ENCODE measurements around the gene MAPK6. TPM values are rescaled to one million over a fixed set of nuclear protein-coding genes. Genes with fewer than 3 reads are reported as not detected.

MAPK6 gene
- total RNA-seq: 10 to 100 TPM; 48.8 to 73.1 (median 54.5) TPM

DNA sequence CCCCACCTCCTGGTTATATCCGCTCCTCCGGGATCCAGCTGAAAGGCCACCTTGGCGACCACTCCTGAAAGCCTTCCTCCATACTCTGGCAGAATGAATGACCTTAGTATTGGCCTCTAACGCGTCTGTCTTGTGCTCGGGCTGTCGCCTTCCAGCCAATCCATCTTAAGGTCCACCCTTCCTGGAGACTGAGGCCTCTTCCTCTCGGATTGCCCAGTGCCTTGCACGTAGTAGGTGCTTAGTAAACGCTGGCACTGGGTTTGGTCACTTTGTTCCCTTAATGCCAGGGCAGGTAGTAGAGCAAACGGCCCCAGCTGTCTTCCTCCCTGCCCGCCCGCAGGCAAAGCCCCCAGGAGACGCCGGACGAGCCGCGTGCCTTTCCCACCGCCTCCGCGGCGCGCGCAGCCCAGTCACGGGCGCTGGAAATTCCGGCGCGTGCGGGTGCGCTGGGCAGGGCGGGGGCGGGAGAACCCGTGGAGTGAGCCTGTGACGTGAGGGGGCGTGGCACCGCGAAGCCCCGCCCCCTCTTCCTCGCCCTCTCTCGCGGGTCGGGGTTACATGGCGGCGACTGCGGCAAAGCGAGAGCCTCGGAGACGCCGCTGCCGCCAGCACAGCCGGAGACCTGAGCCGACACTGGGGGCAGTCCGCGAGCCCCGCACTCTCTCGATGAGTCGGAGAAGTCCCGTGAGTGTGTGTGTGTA is at the start of gene MAPK6:
Gene MAPK6, plus strand, starts transcription at position 527 of the 701 bp plus-strand sequence. CDS start 27,242 bp downstream, outside the sequence.
- intact Hi-C loops (cut with DNase I; ENCODE audit: low total_unique reads): no loop called here
- TF ChIP-seq, protein P1, sequence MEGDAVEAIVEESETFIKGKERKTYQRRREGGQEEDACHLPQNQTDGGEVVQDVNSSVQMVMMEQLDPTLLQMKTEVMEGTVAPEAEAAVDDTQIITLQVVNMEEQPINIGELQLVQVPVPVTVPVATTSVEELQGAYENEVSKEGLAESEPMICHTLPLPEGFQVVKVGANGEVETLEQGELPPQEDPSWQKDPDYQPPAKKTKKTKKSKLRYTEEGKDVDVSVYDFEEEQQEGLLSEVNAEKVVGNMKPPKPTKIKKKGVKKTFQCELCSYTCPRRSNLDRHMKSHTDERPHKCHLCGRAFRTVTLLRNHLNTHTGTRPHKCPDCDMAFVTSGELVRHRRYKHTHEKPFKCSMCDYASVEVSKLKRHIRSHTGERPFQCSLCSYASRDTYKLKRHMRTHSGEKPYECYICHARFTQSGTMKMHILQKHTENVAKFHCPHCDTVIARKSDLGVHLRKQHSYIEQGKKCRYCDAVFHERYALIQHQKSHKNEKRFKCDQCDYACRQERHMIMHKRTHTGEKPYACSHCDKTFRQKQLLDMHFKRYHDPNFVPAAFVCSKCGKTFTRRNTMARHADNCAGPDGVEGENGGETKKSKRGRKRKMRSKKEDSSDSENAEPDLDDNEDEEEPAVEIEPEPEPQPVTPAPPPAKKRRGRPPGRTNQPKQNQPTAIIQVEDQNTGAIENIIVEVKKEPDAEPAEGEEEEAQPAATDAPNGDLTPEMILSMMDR (IDR thresholded peaks at IDR 0.05): no peak
- TF ChIP-seq POLR2A (IDR thresholded peaks at IDR 0.05): peak in 1 of 2 donors; percentile 88
- WGBS, 2 donors: 4 to 5% methylated on average over 48 to 57 of the region's 59 CpGs
- H3K4me3 ChIP-seq (ENCODE audit: low read depth, poor library complexity, severe bottlenecking): peak within 1 kb of the TSS; percentile 36
- peak; percentile 92 to 98 for DNase-seq (ENCODE audit: low spot score in 2 of 2)

DNA sequence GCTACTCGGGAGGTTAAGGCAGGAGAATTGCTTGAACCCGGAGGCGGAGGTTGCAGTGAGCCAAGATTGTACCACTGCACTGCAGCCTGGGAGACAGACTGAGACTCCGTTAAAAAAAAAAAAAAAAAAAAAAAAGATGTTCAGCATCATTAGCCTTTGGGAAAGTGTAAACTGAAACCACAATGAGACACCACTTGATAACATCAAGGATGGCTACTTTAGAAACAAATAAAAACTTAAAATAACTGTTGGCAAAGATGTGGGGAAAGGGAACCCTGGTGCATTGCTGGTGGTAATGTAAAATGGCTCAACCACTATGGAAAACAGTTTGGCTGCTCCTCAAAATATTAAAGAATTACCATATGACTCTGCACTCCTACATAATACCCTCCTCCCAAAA is 49.3 kb upstream of the MAPK6 start:
- intact Hi-C loops (cut with DNase I; ENCODE audit: low total_unique reads): no loop called here

DNA sequence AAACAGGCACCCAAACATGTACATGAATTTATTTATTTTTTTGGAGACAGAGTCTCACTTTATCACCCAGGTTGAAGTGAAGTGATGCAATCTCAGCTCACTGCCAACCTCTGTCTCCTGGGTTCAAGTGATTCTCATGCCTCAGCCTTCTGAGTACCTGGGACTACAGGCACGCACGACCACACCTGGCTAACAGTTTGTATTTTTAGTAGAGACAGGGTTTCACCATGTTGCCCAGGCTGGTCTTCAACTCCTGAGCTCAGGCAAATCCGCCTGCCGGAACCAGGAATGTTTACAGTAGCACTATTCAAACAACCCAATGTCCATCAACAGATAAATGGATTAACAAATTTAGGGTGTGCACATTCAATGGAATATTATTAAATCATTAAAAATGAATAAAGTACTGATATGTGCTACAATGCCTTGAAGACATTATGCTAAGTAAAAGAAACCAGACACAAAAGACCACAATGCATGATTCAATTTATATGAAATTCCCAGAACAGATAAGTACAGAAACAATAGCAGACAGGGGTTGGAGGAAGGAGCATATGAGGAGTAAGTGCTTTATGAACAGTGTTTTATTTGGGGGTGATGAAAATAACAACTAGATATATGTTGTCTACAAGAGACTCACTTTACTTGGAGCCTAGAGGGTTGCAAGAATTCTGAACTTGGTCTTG is 48.7 kb upstream of the MAPK6 start:
- DNase-seq (ENCODE audit: low spot score in 2 of 2): no peak
- WGBS, 2 donors: 72 to 78% methylated on average over 4 of the region's 4 CpGs
- intact Hi-C loops (cut with DNase I; ENCODE audit: low total_unique reads): no loop called here
- TF ChIP-seq POLR2A (IDR thresholded peaks at IDR 0.05): no peak
- TF ChIP-seq, protein P1 (IDR thresholded peaks at IDR 0.05): no peak
- no peak overlapping the region for H3K4me3 ChIP-seq (ENCODE audit: low read depth, poor library complexity, severe bottlenecking)

More for the DNA sequence above, 49.3 kb upstream of the MAPK6 start:
- TF ChIP-seq POLR2A (IDR thresholded peaks at IDR 0.05): no peak
- TF ChIP-seq, protein P1 (IDR thresholded peaks at IDR 0.05): no peak
- H3K4me3 ChIP-seq (ENCODE audit: low read depth, poor library complexity, severe bottlenecking): no peak overlapping the region
- 66 to 77% methylated on average over 4 of the region's 4 CpGs for WGBS, 2 donors
- DNase-seq (ENCODE audit: low spot score in 2 of 2): no peak

DNA sequence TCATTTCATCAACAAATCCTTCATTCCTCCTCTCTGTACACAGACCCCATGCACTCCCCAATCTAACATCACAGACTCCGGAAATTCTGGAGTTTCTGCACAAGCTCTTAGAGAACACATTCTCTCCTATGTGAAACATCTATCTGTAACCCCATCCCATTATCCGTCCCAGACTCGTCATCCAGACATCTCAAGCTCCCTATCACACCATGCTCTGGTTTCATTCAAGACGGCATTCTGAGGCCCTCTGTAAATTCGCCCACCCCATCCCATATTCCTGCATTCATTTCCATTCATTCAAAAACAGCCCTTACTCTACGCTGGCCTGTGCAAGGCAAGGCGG is 48.0 kb upstream of the MAPK6 start:
- no peak for DNase-seq (ENCODE audit: low spot score in 2 of 2)
- TF ChIP-seq POLR2A (IDR thresholded peaks at IDR 0.05): no peak
- TF ChIP-seq, protein P1 (IDR thresholded peaks at IDR 0.05): no peak
- peak overlapping the region; percentile 78 for H3K4me3 ChIP-seq (ENCODE audit: low read depth, poor library complexity, severe bottlenecking)
- intact Hi-C loops (cut with DNase I; ENCODE audit: low total_unique reads): no loop called here
- WGBS, 2 donors: 0 to 1% methylated on average over 7 of the region's 7 CpGs

DNA sequence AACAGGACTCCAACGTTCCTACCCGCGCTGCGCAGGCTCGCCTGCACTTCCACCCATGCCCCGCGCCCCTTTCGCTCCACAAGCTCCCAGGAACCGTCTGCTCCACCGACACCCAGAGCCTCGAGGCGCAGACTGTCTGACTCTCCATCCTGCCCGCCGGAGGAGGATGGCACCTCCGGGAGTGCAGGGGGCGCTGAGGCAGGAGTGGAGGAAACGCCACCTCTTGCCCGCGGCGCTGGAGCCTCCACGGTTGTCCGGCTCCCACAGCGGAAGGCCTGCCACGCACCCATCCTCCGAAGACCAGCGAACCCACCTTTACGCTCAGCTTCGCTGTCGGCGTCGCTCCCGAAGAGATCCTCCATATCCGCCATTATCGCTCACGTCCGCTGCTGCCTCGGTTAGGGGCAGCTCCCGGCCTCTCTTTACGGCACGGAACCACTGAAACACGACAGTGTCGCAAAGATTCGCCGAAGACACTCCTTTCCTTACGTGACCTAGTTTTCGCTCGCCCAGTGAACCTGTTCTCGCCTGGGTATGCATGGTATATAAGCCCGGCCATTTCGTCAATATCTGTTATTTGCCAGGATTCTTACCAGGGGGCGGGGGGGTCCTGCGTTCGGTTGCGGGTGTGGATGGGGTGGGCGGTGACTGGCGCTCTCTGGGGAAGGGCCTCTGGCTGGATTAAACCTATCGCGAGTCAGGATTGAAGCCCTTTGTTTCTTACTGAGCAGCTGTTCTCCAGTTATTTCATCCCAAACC is 47.5 kb upstream of the MAPK6 start, which contains the start of gene LEO1:
Gene LEO1, minus strand, starts transcription at position 404 of the 759 bp plus-strand sequence. Its CDS starts 33 bp downstream, at position 371.
- TF ChIP-seq, protein P1 (IDR thresholded peaks at IDR 0.05): peak in 1 of 3 donors; percentile 18
- no peak for TF ChIP-seq POLR2A (IDR thresholded peaks at IDR 0.05)
- DNase-seq (ENCODE audit: low spot score in 2 of 2): peak; percentile 92 to 96
- intact Hi-C loops (cut with DNase I; ENCODE audit: low total_unique reads): no loop called here
- peak within 1 kb of the TSS; percentile 78 for H3K4me3 ChIP-seq (ENCODE audit: low read depth, poor library complexity, severe bottlenecking)
- 1% methylated on average over 42 to 50 of the region's 58 CpGs for WGBS, 2 donors

All from lower leg skin (tissue), 4 donors.